Esophagus squamous epithelium (tissue), 4 donors: ENCODE results near the gene RASA2.

Experiments
- POLR2A ChIP-seq, 4 donors: fragments of 450-650 bp; IDR thresholded peaks; one replicate each; pipeline ENCODE4 v1.6.1; 2017; ENCODE audit warnings: antibody characterized with exemption in 4 of 4, mild to moderate bottlenecking in 4 of 4, moderate library complexity in 3 of 4
- TF ChIP-seq, protein P1 (sequence below), 6 experiments: fragments of 450-650 bp in 4 of 6; fragments of 200-600 bp in 2 of 6; sonication (generic) in 2 of 6; IDR thresholded peaks; one replicate each; pipeline ENCODE4 v1.5.1; 2016 to 2019; ENCODE audit warnings: antibody characterized with exemption in 6 of 6, mild to moderate bottlenecking in 4 of 6, moderate library complexity in 4 of 6

DNA sequence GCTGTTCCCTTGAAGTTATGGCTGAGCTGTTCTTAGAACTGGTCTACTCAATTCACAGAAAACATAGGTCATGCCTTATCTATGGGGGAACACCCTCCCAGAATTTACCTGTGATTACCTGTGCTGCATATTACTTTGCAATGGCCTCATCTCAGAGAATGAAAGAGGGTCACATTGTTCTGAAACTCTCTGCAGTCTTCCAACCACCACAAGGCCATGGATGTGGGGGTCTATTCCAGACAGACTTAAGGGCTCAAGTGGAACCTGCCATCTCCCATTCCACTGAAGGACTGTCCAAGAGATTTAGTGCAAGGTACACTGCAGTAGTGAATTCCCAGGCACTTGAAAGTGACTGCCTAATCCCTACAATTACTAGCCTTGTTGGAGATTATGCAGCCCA, 40.1 kb upstream of the RASA2 start:
- TF ChIP-seq, protein P1, sequence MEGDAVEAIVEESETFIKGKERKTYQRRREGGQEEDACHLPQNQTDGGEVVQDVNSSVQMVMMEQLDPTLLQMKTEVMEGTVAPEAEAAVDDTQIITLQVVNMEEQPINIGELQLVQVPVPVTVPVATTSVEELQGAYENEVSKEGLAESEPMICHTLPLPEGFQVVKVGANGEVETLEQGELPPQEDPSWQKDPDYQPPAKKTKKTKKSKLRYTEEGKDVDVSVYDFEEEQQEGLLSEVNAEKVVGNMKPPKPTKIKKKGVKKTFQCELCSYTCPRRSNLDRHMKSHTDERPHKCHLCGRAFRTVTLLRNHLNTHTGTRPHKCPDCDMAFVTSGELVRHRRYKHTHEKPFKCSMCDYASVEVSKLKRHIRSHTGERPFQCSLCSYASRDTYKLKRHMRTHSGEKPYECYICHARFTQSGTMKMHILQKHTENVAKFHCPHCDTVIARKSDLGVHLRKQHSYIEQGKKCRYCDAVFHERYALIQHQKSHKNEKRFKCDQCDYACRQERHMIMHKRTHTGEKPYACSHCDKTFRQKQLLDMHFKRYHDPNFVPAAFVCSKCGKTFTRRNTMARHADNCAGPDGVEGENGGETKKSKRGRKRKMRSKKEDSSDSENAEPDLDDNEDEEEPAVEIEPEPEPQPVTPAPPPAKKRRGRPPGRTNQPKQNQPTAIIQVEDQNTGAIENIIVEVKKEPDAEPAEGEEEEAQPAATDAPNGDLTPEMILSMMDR (IDR thresholded peaks at IDR 0.05) = no peak
- no peak for TF ChIP-seq POLR2A (IDR thresholded peaks at IDR 0.05)
